Gastrocnemius medialis (tissue), 4 donors: ENCODE measurements around the gene WRAP73.

Source experiments
- CTCF ChIP-seq, 5 experiments: fragments of 450-650 bp in 3 of 5; fragments of 200-600 bp in 2 of 5; sonication (generic) in 2 of 5; IDR thresholded peaks in 4 of 5; conservative IDR thresholded peaks in 1 of 5; 1 replicate in 4 of 5; 2 replicates in 1 of 5; pipeline ENCODE4 v1.5.1; 2016 to 2019; ENCODE audit warnings: antibody characterized with exemption in 5 of 5, mild to moderate bottlenecking in 3 of 5, moderate library complexity in 3 of 5
- POLR2A ChIP-seq, 2 donors: fragments of 450-650 bp; IDR thresholded peaks; one replicate each; pipeline ENCODE4 v1.6.1; 2017; ENCODE audit warnings: antibody characterized with exemption in 2 of 2, mild to moderate bottlenecking in 2 of 2, moderate library complexity in 2 of 2

DNA sequence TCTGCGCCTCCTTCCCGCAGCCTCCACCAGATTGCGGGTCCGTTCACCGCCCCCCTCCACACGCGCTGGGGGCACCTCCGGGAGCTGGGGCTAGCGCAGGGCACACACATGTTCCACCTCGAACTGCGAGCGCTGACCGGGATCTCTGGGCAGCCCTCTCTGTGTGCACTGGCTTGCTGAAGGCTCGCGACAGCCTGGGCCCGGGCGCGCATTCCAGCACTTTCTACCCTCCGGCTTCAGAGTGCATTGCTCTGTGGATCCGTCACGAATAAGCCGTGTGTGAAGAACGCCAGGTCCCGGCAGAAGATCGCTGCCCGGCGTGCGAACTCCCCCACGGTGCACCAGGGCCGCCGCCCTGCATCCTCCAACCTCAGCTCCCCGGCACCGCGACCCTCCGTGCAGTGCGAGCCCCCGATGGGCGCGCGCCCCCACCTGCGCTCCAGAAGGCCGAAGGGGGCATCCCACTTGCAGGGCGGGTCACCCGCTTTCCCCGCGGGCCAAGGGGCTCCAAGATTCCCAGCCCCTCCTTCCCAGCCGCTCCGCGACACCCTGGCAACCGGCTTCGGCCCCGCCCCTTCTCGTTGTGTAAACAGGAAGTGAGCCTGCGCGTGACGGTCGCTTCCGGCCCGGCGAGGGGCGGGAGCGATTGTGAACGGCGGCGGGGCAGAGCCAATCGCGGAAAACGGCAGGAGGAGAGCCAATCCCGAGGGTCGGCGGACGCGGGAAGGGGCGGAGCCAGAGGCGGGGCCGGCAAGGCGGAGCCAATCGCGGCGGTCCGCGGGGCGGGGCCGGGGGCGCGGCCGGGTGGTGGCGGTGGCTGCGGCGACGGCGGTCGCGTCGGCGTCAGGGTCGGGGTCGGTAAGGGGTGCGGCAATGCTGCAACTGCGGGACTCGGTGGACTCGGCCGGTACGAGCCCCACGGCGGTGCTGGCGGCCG lies 25.4 kb downstream of the WRAP73 start, which contains the start of gene TPRG1L:
- TF ChIP-seq CTCF (IDR thresholded peaks at IDR 0.05 in 4 of 5, conservative IDR thresholded peaks at IDR 0.05 in 1 of 5) (no peak), POLR2A (IDR thresholded peaks at IDR 0.05) (peak; percentile 49 to 67)
